ENCODE measurements around the gene SLC25A4. TPM values are rescaled to one million over a fixed set of nuclear protein-coding genes. Genes with fewer than 3 reads are reported as not detected.

The SLC25A4 gene
- total RNA-seq, 1 experiment from 2014 or later = 40.2 TPM

DNA sequence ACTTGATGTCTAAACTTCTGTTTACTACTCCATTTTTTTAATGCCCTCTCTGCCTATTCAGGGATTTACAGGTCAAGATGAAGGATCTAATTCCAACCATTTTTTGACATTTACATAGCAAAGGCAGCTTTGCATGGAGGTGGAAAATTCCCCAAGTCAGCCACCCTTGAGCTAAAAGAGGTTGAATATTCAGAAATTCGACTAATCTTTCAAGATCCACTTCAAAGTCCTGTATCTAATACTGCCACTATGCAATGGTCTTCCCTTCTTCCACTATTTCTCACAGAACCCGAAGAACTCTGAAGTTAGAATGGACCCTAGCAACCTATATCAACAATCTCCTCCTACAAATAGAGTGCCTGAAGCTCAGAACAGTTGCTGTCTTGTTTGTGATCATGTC lies 39.2 kb downstream of the SLC25A4 start:
- peak overlapping the region; percentile 79 for H3K27ac Mint-ChIP-seq
- ChIA-PET POLR2A (interaction anchor here (1.2 kb wide), 1 partner anchor 39 kb away, joined by 4 read pairs; the partner anchor contains the start of gene SLC25A4), CTCF (interaction anchor here (0.6 to 3.5 kb wide), 10 partner anchors 14 to 856 kb away, joined by 3 to 20 read pairs (median 4); no protein-coding TSS in a partner anchor)
- H3K4me3 Mint-ChIP-seq = peak overlapping the region; percentile 17; the same call in 1 of the 2 replicates
- no peaks in the 10 kb centered on the region for H3K27me3 Mint-ChIP-seq (ENCODE audit: low read depth)
- DNase-seq (ENCODE audit: low spot score) = no peak
- H3K36me3 Mint-ChIP-seq = no peaks in the 10 kb centered on the region; the same call in 1 of the 2 replicates
- no peak for TF ChIP-seq TEAD4 (CRISPR knock-in tag; IDR thresholded peaks at IDR 0.05)
- TF ChIP-seq, protein P1, sequence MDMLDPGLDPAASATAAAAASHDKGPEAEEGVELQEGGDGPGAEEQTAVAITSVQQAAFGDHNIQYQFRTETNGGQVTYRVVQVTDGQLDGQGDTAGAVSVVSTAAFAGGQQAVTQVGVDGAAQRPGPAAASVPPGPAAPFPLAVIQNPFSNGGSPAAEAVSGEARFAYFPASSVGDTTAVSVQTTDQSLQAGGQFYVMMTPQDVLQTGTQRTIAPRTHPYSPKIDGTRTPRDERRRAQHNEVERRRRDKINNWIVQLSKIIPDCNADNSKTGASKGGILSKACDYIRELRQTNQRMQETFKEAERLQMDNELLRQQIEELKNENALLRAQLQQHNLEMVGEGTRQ (CRISPR knock-in tag; IDR thresholded peaks at IDR 0.05) = no peak
- TF ChIP-seq, protein P2, sequence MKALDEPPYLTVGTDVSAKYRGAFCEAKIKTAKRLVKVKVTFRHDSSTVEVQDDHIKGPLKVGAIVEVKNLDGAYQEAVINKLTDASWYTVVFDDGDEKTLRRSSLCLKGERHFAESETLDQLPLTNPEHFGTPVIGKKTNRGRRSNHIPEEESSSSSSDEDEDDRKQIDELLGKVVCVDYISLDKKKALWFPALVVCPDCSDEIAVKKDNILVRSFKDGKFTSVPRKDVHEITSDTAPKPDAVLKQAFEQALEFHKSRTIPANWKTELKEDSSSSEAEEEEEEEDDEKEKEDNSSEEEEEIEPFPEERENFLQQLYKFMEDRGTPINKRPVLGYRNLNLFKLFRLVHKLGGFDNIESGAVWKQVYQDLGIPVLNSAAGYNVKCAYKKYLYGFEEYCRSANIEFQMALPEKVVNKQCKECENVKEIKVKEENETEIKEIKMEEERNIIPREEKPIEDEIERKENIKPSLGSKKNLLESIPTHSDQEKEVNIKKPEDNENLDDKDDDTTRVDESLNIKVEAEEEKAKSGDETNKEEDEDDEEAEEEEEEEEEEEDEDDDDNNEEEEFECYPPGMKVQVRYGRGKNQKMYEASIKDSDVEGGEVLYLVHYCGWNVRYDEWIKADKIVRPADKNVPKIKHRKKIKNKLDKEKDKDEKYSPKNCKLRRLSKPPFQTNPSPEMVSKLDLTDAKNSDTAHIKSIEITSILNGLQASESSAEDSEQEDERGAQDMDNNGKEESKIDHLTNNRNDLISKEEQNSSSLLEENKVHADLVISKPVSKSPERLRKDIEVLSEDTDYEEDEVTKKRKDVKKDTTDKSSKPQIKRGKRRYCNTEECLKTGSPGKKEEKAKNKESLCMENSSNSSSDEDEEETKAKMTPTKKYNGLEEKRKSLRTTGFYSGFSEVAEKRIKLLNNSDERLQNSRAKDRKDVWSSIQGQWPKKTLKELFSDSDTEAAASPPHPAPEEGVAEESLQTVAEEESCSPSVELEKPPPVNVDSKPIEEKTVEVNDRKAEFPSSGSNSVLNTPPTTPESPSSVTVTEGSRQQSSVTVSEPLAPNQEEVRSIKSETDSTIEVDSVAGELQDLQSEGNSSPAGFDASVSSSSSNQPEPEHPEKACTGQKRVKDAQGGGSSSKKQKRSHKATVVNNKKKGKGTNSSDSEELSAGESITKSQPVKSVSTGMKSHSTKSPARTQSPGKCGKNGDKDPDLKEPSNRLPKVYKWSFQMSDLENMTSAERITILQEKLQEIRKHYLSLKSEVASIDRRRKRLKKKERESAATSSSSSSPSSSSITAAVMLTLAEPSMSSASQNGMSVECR (CRISPR knock-in tag; IDR thresholded peaks at IDR 0.05; ENCODE audit: borderline replicate concordance) = no peak
- TF ChIP-seq, protein P3, sequence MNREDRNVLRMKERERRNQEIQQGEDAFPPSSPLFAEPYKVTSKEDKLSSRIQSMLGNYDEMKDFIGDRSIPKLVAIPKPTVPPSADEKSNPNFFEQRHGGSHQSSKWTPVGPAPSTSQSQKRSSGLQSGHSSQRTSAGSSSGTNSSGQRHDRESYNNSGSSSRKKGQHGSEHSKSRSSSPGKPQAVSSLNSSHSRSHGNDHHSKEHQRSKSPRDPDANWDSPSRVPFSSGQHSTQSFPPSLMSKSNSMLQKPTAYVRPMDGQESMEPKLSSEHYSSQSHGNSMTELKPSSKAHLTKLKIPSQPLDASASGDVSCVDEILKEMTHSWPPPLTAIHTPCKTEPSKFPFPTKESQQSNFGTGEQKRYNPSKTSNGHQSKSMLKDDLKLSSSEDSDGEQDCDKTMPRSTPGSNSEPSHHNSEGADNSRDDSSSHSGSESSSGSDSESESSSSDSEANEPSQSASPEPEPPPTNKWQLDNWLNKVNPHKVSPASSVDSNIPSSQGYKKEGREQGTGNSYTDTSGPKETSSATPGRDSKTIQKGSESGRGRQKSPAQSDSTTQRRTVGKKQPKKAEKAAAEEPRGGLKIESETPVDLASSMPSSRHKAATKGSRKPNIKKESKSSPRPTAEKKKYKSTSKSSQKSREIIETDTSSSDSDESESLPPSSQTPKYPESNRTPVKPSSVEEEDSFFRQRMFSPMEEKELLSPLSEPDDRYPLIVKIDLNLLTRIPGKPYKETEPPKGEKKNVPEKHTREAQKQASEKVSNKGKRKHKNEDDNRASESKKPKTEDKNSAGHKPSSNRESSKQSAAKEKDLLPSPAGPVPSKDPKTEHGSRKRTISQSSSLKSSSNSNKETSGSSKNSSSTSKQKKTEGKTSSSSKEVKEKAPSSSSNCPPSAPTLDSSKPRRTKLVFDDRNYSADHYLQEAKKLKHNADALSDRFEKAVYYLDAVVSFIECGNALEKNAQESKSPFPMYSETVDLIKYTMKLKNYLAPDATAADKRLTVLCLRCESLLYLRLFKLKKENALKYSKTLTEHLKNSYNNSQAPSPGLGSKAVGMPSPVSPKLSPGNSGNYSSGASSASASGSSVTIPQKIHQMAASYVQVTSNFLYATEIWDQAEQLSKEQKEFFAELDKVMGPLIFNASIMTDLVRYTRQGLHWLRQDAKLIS (CRISPR knock-in tag; IDR thresholded peaks at IDR 0.05; ENCODE audit: borderline replicate concordance) = no peak
- H3K4me1 Mint-ChIP-seq = peaks cover 33% of the 10 kb centered on the region
- no peaks in the 10 kb centered on the region for H3K9me3 Mint-ChIP-seq
- ATAC-seq = no peak; the same call in 1 of the 2 replicates

DNA sequence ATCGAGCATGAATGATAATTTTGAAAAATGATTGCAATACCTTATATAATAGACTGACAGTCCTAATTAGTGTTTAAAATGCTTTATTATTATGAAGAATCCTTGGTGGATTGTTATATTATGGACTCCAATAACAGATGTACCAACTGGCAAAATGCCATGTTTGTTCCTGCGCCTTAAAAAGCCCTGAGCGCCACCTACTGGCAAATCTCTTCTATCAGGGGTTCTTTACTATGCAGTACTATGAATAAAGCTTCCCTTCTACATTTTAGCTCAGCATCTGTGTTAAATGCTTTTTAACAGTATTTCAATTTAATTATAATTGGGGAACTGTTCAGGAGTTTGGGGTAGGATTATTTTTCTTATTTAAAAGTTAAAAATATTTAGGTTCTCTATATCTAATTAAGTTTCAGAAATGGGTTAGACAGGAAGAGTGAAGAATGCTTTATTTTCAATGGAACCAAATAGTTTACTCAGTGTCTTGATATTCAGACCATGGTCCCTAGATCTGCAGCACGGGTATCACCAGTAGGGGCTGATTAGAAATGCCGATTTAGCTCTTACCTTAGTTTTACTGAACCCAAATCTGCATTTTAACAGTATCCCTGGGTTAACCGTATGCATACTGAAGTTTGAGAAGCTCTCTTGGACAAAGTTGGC lies 40.7 kb downstream of the SLC25A4 start:
- H3K27me3 Mint-ChIP-seq (ENCODE audit: low read depth) = no peaks in the 10 kb centered on the region
- peak; percentile 78 for ATAC-seq

DNA sequence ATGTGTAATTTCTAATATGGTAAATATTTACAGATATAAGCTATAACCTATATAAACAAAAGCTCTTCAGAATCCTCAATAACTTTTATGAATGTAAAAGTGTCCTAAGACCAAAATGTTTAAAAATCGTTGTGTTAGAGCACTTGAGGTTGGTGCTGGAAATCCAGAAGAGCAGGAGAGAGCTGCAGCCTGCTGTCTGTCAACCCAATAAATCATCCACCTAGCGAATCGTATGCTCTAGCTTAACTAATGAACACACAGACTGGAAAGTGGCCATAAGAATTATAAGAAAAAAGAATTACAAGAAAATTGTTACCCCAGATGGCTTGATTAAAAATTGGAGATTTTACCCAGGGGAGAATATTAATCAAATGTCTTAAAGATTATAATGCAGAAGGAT lies 43.7 kb downstream of the SLC25A4 start:
- Mint-ChIP-seq H3K27ac (no peak overlapping the region), H3K9me3 (no peaks in the 10 kb centered on the region), H3K4me3 (no peak overlapping the region), H3K36me3 (peaks cover 13% of the 10 kb centered on the region), H3K4me1 (peaks cover 22% of the 10 kb centered on the region), H3K27me3 (ENCODE audit: low read depth) (no peaks in the 10 kb centered on the region)
- TF ChIP-seq ZNF263 (CRISPR knock-in tag; IDR thresholded peaks at IDR 0.05; ENCODE audit: low read depth) (no peak), EMX1 (CRISPR knock-in tag; IDR thresholded peaks at IDR 0.05) (no peak)
- POLR2A ChIA-PET = no interaction called here
- no peak for DNase-seq (ENCODE audit: low spot score)
- CTCF ChIA-PET = interaction anchor here (1.3 kb wide), 1 partner anchor 52 kb away, joined by 3 read pairs; no protein-coding TSS in a partner anchor
- ATAC-seq = no peak

More for the DNA sequence above, 40.7 kb downstream of the SLC25A4 start:
- ChIA-PET POLR2A (interaction anchor here (1.0 kb wide), 1 partner anchor 26 kb away, joined by 5 read pairs; no protein-coding TSS in a partner anchor), CTCF (interaction anchor here (0.5 to 3.5 kb wide), 46 partner anchors 9 to 375 kb away, joined by 3 to 21 read pairs (median 4); partner anchors contain the start of genes ANKRD37, PDLIM3, SLC25A4 and SNX25)
- H3K9me3 Mint-ChIP-seq = no peaks in the 10 kb centered on the region
- no peak overlapping the region for H3K4me3 Mint-ChIP-seq
- peak overlapping the region; percentile 83; the same call in 1 of the 2 replicates for H3K27ac Mint-ChIP-seq
- peak; percentile 72 for DNase-seq (ENCODE audit: low spot score)
- no peak for TF ChIP-seq NFATC4 (CRISPR knock-in tag; IDR thresholded peaks at IDR 0.05)
- TF ChIP-seq, protein P4, sequence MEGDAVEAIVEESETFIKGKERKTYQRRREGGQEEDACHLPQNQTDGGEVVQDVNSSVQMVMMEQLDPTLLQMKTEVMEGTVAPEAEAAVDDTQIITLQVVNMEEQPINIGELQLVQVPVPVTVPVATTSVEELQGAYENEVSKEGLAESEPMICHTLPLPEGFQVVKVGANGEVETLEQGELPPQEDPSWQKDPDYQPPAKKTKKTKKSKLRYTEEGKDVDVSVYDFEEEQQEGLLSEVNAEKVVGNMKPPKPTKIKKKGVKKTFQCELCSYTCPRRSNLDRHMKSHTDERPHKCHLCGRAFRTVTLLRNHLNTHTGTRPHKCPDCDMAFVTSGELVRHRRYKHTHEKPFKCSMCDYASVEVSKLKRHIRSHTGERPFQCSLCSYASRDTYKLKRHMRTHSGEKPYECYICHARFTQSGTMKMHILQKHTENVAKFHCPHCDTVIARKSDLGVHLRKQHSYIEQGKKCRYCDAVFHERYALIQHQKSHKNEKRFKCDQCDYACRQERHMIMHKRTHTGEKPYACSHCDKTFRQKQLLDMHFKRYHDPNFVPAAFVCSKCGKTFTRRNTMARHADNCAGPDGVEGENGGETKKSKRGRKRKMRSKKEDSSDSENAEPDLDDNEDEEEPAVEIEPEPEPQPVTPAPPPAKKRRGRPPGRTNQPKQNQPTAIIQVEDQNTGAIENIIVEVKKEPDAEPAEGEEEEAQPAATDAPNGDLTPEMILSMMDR (IDR thresholded peaks at IDR 0.05) = peak; percentile 41
- H3K36me3 Mint-ChIP-seq = peaks cover 3% of the 10 kb centered on the region
- H3K4me1 Mint-ChIP-seq = peaks cover 30% of the 10 kb centered on the region

Data from WTC11 (cell line).